Ascending aorta (tissue), 2 donors: Measurements from ENCODE around the gene SMAD9. TPM values are rescaled to one million over a fixed set of nuclear protein-coding genes. Genes with fewer than 3 reads are reported as not detected.

ENCODE experiments used
- DNase-seq, 2 donors: peaks; one replicate each; pipeline ENCODE4 v3.0.0-alpha.2; 2019; ENCODE audit warnings: low spot score in 2 of 2
- H3K27ac ChIP-seq, 2 donors: fragments of 200-600 bp; sonication (generic); one replicate each; pipeline ENCODE4 v1.5.1; 2016 to 2017; ENCODE audit warnings: mild to moderate bottlenecking in 1 of 2
- H3K27me3 ChIP-seq: fragments of 200-600 bp; sonication (generic); one replicate; pipeline ENCODE4 v1.5.1; 2017
- H3K36me3 ChIP-seq, 2 donors: fragments of 200-600 bp; sonication (generic); one replicate each; pipeline ENCODE4 v1.5.1; 2016
- H3K4me1 ChIP-seq, 2 donors: fragments of 200-600 bp; sonication (generic); one replicate each; pipeline ENCODE4 v1.5.1; 2016 to 2017; ENCODE audit warnings: mild to moderate bottlenecking in 1 of 2
- H3K4me3 ChIP-seq, 2 donors: fragments of 200-600 bp; sonication (generic); one replicate each; pipeline ENCODE4 v1.5.1; 2016 to 2017; ENCODE audit warnings: mild to moderate bottlenecking in 1 of 2
- H3K9me3 ChIP-seq, 2 donors: fragments of 200-600 bp; sonication (generic); one replicate each; pipeline ENCODE4 v1.5.1; 2016
- intact Hi-C: fragments of 100-400 bp; cut with DNase I; formaldehyde crosslinking; loops from one replicate; pipeline ENCODE4 v1.15.1; 2023
- total RNA-seq: library from RNA; depleted of rRNA; stranded (reverse); fragments of >200 nt; gene quantifications from one replicate; pipeline ENCODE4 v1.1.0, GENCODE V29; 2016
- TF ChIP-seq, protein P1 (sequence below), 3 experiments: fragments of 200-600 bp in 2 of 3; fragments of 450-650 bp in 1 of 3; sonication (generic) in 2 of 3; IDR thresholded peaks; one replicate each; pipeline ENCODE4 v1.5.1; 2016 to 2019; ENCODE audit warnings: antibody characterized with exemption in 3 of 3, mild to moderate bottlenecking in 1 of 3, moderate library complexity in 1 of 3

The SMAD9 gene
- total RNA-seq, 1 donor from 2014 or later, result 24.5 TPM

- no peak for DNase-seq
- H3K4me1 ChIP-seq, result peaks cover 0 to 10% of the 10 kb centered on the region in 2 donors
- intact Hi-C loops, result no loop called here
- H3K9me3 ChIP-seq, result no peaks in the 10 kb centered on the region
- H3K27ac ChIP-seq, result no peak overlapping the region
- no peaks in the 10 kb centered on the region for H3K27me3 ChIP-seq
- H3K4me3 ChIP-seq, result no peak overlapping the region
- no peaks in the 10 kb centered on the region for H3K36me3 ChIP-seq
- TF ChIP-seq, protein P1, sequence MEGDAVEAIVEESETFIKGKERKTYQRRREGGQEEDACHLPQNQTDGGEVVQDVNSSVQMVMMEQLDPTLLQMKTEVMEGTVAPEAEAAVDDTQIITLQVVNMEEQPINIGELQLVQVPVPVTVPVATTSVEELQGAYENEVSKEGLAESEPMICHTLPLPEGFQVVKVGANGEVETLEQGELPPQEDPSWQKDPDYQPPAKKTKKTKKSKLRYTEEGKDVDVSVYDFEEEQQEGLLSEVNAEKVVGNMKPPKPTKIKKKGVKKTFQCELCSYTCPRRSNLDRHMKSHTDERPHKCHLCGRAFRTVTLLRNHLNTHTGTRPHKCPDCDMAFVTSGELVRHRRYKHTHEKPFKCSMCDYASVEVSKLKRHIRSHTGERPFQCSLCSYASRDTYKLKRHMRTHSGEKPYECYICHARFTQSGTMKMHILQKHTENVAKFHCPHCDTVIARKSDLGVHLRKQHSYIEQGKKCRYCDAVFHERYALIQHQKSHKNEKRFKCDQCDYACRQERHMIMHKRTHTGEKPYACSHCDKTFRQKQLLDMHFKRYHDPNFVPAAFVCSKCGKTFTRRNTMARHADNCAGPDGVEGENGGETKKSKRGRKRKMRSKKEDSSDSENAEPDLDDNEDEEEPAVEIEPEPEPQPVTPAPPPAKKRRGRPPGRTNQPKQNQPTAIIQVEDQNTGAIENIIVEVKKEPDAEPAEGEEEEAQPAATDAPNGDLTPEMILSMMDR (IDR thresholded peaks at IDR 0.05), result no peak
These were observed 7.7 kb downstream of the SMAD9 start for GRCh38 chr13:36912369-36912768.

DNA sequence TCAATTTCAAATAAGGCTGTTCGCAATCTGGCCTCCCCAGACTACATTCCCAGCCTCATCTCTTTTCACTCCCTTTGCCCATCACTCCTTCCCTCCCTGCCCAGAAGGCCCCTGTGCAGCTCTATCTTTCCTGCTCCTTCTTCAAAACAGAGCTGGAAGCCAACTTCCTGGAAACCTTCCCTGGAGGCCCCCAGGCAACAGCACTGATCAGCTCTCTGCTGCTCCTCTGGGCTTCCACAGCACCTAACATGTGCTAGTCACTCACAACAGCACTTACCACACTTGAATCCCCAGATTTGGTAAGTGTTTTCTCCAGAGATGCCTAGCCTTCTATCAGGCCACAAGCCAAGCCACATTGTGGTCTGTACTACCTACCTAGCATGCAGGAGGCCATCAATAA is 9.5 kb downstream of the SMAD9 start:
- Histone ChIP-seq H3K27me3 (no peaks in the 10 kb centered on the region), H3K4me1 (peaks cover 0 to 10% of the 10 kb centered on the region in 2 donors), H3K9me3 (no peaks in the 10 kb centered on the region), H3K4me3 (no peak overlapping the region), H3K36me3 (no peaks in the 10 kb centered on the region), H3K27ac (no peak overlapping the region)
- no peak for DNase-seq
- intact Hi-C loops, result no loop called here
- TF ChIP-seq, protein P1 (IDR thresholded peaks at IDR 0.05), result no peak

GRCh38 chr13:36907821-36908220 is 12.2 kb downstream of the SMAD9 start:
- no peak overlapping the region for H3K27ac ChIP-seq
- DNase-seq, result no peak
- no peaks in the 10 kb centered on the region for H3K36me3 ChIP-seq
- H3K9me3 ChIP-seq, result no peaks in the 10 kb centered on the region
- peaks cover 0 to 4% of the 10 kb centered on the region in 2 donors for H3K4me1 ChIP-seq
- intact Hi-C loops, result no loop called here
- H3K27me3 ChIP-seq, result no peaks in the 10 kb centered on the region
- TF ChIP-seq, protein P1 (IDR thresholded peaks at IDR 0.05), result no peak
- H3K4me3 ChIP-seq, result no peak overlapping the region

DNA sequence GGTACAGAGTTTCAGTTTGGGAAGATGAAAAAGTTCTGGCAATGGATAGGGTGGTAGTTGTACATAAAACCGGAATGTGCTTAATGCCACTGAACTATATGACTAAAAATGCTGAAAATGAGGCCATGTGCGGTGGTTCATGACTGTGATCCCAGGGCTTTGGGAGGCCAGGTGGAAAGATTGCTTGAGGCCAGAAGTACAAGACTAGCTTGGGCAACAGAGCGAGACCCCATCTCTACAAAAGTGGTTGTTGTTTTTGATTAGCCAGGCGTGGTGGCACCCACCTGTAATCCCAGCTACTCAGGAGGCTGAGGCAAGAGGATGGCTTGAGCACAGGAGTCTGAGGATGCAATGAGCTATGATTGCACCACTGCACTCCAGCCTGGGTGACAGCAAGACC is 12.8 kb downstream of the SMAD9 start:
- Histone ChIP-seq H3K4me3 (no peak overlapping the region), H3K36me3 (no peaks in the 10 kb centered on the region), H3K27ac (no peak overlapping the region), H3K27me3 (no peaks in the 10 kb centered on the region), H3K9me3 (no peaks in the 10 kb centered on the region), H3K4me1 (no peaks in the 10 kb centered on the region)
- TF ChIP-seq, protein P1 (IDR thresholded peaks at IDR 0.05), result no peak
- DNase-seq, result no peak
- intact Hi-C loops, result no loop called here

GRCh38 chr13:36905944-36906343 is 14.1 kb downstream of the SMAD9 start:
- intact Hi-C loops, result no loop called here
- no peak for DNase-seq
- Histone ChIP-seq H3K9me3 (no peaks in the 10 kb centered on the region), H3K36me3 (no peaks in the 10 kb centered on the region), H3K4me1 (no peaks in the 10 kb centered on the region), H3K4me3 (no peak overlapping the region), H3K27ac (no peak overlapping the region), H3K27me3 (no peaks in the 10 kb centered on the region)
- TF ChIP-seq, protein P1 (IDR thresholded peaks at IDR 0.05), result no peak
